ENCODE data around the gene BSG.
"Not testable (repeated sequence)": the region's sequence is repeated elsewhere in the genome, so short reads cannot be mapped to it uniquely, and the experiment has no call there.

Gene BSG

DNA sequence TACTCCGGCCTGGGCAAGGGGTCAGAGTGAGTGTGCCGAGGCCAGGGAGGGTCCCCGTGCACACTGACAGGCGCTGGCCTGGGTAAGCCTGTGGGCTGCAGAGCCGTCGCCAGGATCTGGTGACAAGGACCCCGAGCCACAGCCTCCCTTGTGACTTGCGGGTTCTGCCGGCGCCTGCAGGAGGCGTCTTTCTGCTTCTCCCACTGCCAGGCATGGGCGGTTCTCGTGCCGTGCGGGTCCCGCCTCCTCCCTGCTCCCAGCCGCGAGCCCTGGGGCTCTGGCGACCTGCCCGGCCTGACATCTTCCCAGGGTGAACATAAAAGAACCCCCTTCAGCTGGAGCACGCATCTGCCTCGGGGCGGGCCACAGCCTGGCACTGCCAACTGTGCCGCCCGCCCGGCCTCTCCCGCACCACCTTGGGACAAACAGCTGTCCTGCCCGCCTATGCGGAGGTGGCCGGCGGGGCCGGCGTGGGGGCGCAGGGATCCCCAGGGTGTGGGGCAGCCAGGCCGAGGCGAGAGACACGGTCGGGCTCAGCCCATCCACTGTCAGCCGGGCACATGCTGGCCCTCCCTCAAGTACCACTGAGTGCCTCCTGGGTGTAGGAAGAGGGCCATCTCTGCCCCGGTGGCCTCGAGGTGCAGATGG is 15.8 kb downstream of the BSG start:
- DNase-seq (ENCODE audit: low read depth), result peak; percentile 43

DNA sequence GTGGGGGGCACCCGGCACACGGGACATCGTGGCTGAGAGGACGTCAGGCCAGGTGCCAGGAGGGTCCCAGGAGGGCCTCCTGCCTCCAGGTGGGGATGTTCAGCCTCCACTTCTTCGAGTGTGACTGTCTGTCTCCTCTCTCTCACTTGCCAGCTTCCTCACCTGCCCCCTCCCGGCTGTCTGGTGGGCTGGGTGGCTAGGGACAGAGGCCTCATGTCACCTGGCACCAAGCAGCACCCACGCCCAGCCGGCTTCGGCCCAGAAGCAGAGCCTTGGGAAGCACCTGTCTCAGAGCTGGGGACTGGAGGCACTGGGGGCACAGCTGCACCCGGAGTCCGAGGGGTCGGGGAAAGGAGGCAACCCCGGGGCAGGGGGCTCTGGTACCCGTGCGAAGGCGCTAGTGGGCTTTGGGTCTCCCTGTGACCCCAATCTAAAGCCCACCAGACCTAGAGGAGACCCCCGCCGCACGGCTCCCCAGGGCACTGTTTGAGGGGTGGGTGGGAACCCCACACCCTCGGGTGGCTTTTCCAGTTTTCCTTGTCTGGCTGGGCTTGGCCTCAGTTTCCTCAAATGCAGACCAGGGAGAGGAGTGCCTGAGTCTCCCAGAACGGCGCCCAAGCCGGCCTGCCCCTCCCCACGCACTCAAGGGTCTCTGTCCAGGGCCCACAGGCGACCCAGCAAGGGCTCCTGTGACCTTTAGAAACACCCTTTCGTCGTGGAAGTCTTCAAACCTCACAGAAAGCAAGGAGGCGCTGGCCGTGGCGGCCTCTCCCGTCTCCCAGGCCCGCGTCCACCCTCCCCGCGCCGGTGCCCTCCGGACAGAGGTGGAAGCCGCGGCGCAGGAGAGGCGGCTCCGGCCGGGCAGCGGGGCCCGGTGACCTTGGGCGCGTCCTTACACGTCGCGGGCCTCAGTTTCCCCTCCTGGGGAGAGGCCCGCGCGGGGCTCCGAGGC is 16.6 kb downstream of the BSG start:
- DNase-seq (ENCODE audit: low read depth), result no peak

DNA sequence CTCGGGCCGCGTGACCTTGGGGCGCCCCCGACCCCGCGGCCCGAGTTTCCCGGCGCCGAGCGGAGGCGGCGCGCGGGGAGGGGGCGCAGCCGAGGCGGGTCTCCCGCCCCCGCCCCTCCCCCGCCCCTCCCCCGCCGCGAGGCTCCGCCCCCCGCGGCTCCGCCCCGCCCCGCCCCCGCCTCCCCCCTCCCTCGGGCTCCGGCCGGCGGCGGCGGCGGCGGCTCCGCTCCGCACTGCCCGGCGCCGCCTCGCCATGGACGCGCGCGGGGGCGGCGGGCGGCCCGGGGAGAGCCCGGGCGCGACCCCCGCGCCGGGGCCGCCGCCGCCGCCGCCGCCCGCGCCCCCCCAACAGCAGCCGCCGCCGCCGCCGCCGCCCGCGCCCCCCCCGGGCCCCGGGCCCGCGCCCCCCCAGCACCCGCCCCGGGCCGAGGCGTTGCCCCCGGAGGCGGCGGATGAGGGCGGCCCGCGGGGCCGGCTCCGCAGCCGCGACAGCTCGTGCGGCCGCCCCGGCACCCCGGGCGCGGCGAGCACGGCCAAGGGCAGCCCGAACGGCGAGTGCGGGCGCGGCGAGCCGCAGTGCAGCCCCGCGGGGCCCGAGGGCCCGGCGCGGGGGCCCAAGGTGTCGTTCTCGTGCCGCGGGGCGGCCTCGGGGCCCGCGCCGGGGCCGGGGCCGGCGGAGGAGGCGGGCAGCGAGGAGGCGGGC is 17.4 kb downstream of the BSG start, which contains the start of gene HCN2:
HCN2 (plus strand) TSS at position 189 of the 703 bp plus-strand sequence; CDS start at position 254, 65 bp downstream.
- no peak for DNase-seq (ENCODE audit: low read depth)

- no peak for DNase-seq (ENCODE audit: low read depth)
Observed at GRCh38 chr19:590396-590745, 18.0 kb downstream of the BSG start.

- DNase-seq (ENCODE audit: low read depth), result no peak
Observed at GRCh38 chr19:590750-591098, 18.3 kb downstream of the BSG start.

DNA sequence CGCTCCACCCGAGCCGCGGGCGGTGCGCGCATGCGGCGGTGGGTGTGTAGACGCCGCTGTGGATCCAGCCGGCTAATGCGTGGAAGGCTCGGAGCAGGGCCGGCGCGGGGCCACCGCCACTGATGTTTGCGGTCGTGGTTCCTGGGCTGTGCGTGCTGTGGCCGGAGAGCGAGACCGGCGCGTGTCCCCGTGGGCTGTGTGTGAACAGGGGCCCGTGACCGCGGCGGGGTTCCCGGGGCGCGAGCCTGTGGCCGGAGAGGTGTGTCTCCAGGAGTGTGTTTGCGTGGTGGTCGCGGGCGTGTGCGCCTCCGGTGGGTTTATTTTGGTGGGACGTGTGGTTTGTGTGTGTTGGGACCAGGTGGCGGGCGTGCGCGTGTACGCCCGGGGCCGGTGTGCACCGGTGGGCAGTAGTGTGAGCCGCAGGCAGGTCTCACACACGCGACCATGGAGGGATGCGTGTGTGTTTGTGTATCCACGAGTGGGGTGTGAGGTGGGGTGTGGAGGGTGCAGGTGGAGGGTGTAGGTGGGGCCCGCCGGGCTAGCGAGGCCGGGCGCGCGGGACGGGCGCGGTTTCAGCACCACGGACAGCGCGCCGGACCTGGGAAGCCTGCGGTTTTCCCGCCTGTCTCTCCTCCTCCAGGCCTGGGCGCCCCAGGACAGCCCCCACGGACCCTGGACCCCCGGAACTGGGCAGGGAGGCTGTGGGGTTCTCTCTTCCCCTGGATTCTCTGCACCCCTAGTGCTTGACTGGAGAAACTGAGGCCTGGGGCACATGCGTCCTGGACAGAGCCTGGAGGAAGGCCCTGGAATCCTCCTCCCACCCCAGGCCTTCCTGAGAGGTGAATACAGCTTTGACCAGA is 18.9 kb downstream of the BSG start:
- no peak for DNase-seq (ENCODE audit: low read depth)

DNA sequence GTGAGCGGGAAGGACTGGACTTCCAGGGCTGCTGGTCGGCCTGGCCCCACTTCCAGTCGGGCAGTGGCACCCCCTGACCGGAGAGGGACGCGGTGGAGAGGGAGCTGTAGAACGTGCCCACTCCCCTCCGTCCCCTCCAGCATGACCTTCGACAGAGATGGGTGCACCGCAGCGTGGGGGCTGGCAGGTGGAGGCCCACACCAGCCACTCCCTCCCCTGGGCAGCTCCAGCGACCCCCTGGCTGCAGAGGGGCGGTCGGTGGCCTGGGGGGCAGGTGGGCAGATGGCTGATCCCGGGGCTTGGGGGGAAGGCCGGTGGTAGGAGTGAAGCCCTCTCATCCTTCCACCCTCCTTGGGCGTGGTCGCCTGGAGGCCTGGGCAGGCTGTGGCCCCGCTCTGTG is 19.7 kb downstream of the BSG start:
- DNase-seq (ENCODE audit: low read depth), result no peak

DNA sequence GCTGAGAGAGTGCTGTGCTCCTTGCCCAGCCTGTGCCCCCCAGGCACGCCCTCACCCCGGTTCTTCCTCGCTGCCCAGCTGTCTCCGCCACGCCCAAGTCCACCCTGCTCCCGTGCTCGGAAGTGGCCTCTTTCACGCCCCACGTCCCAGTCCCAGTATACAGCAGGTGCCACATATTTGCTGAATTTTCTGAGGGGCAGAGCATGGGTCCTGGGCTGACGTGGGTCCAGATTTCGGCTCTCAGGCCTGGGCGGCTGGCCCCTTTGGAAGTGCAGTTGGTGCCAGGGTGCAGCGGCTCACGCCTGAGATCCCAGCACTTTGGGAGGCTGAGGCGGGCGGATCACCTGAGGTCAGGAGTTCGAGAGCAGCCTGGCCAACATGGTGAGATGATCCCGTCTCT is 20.7 kb downstream of the BSG start:
- DNase-seq (ENCODE audit: low read depth), result no peak

- no peak for DNase-seq (ENCODE audit: low read depth)
Observed at GRCh38 chr19:593505-593904, 21.1 kb downstream of the BSG start.

GRCh38 chr19:594265-594870 is 22.0 kb downstream of the BSG start:
- DNase-seq (ENCODE audit: low read depth), result no peak

- DNase-seq (ENCODE audit: low read depth), result no peak
Observed at GRCh38 chr19:595326-596262, 23.2 kb downstream of the BSG start.

DNA sequence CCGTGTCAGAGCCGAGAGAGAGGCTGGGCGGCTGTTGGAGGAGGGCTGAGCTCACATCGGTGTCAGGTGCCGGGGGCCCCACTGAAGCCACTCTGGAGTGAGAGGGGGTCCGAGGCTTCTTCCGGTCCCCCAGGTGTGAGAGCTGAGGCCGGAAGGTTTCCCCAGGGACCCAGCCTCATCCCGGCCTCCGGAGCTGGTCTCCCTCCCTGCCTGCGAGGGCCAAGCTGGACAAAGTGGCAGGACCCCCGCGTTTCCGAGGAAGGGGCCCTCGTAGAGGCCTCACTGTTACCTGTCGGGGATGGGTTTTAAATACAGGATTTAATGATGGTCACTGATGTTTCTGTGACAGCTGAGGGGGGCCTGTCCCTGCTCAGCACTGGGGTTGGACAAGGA is 23.9 kb downstream of the BSG start:
- DNase-seq (ENCODE audit: low read depth), result no peak

- DNase-seq (ENCODE audit: low read depth), result no peak
Observed at GRCh38 chr19:597406-598315, 25.3 kb downstream of the BSG start.

GRCh38 chr19:601310-601709 is 28.9 kb downstream of the BSG start:
- no peak for DNase-seq (ENCODE audit: low read depth)

- no peak for DNase-seq (ENCODE audit: low read depth)
Observed at GRCh38 chr19:601790-602189, 29.4 kb downstream of the BSG start.

GRCh38 chr19:602391-603301 is 30.2 kb downstream of the BSG start:
- no peak for DNase-seq (ENCODE audit: low read depth)

- not testable (repeated sequence) for DNase-seq (ENCODE audit: low read depth)
Observed at GRCh38 chr19:603302-603639, 30.9 kb downstream of the BSG start.

DNA sequence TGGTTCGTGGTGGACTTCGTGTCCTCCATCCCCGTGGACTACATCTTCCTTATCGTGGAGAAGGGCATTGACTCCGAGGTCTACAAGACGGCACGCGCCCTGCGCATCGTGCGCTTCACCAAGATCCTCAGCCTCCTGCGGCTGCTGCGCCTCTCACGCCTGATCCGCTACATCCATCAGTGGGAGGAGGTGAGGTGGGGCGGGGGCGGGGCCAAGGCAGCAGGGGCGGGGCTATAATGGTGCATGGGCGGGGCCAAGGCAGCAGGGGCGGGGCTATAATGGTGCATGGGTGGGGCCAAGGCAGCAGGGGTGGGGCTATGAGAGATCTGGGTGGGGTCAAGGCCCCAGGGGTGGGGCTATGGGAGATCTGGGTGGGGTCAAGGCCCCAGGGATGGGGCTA is 31.4 kb downstream of the BSG start:
- DNase-seq (ENCODE audit: low read depth), result not testable (repeated sequence)

Measured in activated T-helper 1 cell treated with Interleukin-2 at 50 U/mL for 16 hours (primary cell).